H1 (cell line): ENCODE data around the gene ARF4. TPM values are rescaled to one million over a fixed set of nuclear protein-coding genes. Genes with fewer than 3 reads are reported as not detected.

Experiments used
- KDM1A ChIP-seq: fragments of 200-600, 300-600 bp; sonication (generic); IDR thresholded peaks from 2 replicates; pipeline ENCODE4 v1.7.1; 2016; ENCODE audit warnings: mild to moderate bottlenecking, low read length, borderline replicate concordance
- POLR2AphosphoS5 ChIP-seq: IDR thresholded peaks from 2 replicates; pipeline ENCODE4 v1.6.1; 2011; ENCODE audit warnings: low read depth, low read length
- polyA plus RNA-seq, 7 experiments: library from polyadenylated mRNA; depleted of rRNA in 3 of 7; stranded (reverse) in 5 of 7; unstranded in 2 of 7; fragments of >200 nt in 5 of 7; fragments of 200-250 nt in 2 of 7; gene quantifications; 1 replicate in 5 of 7; 2 replicates in 1 of 7; 4 replicates in 1 of 7; pipeline versions ENCODE4 v1.2.1 to v1.2.3, GENCODE V29; 2011 to 2013; ENCODE audit warnings: missing spikeins in 2 of 7, mixed read lengths in 2 of 7
- total RNA-seq: library from RNA; stranded (reverse); fragmentation: NEBNext Ultra II Directional; extraction: Animal tissue kit (Norgen Biotek cat#: 25700); gene quantifications from 2 replicates; pipeline ENCODE4 v1.2.1, GENCODE V29; 2021
- TF ChIP-seq, protein P1 (sequence below): fragments of 300-600 bp; sonication (generic); IDR thresholded peaks from 2 replicates; pipeline ENCODE4 v1.7.1; 2012; ENCODE audit warnings: low read length, moderate library complexity, mild to moderate bottlenecking, inconsistent platforms; ENCODE audit not compliant: insufficient replicate concordance

The ARF4 gene
- total and polyA plus RNA-seq, 2 of the 8 experiments (the other 6 are each of a cell fraction or from before 2014, with no cell fraction given) = 138 to 165 TPM

GRCh38 chr3:57604971-57605370 is 7.8 kb upstream of the ARF4 start (continued):
- TF ChIP-seq, protein P1, sequence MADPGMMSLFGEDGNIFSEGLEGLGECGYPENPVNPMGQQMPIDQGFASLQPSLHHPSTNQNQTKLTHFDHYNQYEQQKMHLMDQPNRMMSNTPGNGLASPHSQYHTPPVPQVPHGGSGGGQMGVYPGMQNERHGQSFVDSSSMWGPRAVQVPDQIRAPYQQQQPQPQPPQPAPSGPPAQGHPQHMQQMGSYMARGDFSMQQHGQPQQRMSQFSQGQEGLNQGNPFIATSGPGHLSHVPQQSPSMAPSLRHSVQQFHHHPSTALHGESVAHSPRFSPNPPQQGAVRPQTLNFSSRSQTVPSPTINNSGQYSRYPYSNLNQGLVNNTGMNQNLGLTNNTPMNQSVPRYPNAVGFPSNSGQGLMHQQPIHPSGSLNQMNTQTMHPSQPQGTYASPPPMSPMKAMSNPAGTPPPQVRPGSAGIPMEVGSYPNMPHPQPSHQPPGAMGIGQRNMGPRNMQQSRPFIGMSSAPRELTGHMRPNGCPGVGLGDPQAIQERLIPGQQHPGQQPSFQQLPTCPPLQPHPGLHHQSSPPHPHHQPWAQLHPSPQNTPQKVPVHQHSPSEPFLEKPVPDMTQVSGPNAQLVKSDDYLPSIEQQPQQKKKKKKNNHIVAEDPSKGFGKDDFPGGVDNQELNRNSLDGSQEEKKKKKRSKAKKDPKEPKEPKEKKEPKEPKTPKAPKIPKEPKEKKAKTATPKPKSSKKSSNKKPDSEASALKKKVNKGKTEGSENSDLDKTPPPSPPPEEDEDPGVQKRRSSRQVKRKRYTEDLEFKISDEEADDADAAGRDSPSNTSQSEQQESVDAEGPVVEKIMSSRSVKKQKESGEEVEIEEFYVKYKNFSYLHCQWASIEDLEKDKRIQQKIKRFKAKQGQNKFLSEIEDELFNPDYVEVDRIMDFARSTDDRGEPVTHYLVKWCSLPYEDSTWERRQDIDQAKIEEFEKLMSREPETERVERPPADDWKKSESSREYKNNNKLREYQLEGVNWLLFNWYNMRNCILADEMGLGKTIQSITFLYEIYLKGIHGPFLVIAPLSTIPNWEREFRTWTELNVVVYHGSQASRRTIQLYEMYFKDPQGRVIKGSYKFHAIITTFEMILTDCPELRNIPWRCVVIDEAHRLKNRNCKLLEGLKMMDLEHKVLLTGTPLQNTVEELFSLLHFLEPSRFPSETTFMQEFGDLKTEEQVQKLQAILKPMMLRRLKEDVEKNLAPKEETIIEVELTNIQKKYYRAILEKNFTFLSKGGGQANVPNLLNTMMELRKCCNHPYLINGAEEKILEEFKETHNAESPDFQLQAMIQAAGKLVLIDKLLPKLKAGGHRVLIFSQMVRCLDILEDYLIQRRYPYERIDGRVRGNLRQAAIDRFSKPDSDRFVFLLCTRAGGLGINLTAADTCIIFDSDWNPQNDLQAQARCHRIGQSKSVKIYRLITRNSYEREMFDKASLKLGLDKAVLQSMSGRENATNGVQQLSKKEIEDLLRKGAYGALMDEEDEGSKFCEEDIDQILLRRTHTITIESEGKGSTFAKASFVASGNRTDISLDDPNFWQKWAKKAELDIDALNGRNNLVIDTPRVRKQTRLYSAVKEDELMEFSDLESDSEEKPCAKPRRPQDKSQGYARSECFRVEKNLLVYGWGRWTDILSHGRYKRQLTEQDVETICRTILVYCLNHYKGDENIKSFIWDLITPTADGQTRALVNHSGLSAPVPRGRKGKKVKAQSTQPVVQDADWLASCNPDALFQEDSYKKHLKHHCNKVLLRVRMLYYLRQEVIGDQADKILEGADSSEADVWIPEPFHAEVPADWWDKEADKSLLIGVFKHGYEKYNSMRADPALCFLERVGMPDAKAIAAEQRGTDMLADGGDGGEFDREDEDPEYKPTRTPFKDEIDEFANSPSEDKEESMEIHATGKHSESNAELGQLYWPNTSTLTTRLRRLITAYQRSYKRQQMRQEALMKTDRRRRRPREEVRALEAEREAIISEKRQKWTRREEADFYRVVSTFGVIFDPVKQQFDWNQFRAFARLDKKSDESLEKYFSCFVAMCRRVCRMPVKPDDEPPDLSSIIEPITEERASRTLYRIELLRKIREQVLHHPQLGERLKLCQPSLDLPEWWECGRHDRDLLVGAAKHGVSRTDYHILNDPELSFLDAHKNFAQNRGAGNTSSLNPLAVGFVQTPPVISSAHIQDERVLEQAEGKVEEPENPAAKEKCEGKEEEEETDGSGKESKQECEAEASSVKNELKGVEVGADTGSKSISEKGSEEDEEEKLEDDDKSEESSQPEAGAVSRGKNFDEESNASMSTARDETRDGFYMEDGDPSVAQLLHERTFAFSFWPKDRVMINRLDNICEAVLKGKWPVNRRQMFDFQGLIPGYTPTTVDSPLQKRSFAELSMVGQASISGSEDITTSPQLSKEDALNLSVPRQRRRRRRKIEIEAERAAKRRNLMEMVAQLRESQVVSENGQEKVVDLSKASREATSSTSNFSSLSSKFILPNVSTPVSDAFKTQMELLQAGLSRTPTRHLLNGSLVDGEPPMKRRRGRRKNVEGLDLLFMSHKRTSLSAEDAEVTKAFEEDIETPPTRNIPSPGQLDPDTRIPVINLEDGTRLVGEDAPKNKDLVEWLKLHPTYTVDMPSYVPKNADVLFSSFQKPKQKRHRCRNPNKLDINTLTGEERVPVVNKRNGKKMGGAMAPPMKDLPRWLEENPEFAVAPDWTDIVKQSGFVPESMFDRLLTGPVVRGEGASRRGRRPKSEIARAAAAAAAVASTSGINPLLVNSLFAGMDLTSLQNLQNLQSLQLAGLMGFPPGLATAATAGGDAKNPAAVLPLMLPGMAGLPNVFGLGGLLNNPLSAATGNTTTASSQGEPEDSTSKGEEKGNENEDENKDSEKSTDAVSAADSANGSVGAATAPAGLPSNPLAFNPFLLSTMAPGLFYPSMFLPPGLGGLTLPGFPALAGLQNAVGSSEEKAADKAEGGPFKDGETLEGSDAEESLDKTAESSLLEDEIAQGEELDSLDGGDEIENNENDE = no peak
- TF ChIP-seq POLR2AphosphoS5 = no peak
- TF ChIP-seq KDM1A = no peak
- TF ChIP-seq, all 59 proteins: peak for 0
